HG02840 (cell line): ENCODE measurements around the gene ICA1.
"Not testable (repeated sequence)": the region's sequence is repeated elsewhere in the genome, so short reads cannot be mapped to it uniquely, and the experiment has no call there.

Source experiments
- ATAC-seq: cut with Tn5 transposase; IDR thresholded peaks from one replicate; pipeline ENCODE4 v1.9.1; 2021; ENCODE audit warnings: mild to moderate bottlenecking, moderate library complexity, moderate number of reproducible peaks; ENCODE audit not compliant: unreplicated experiment, low FRiP score

The ICA1 gene

DNA sequence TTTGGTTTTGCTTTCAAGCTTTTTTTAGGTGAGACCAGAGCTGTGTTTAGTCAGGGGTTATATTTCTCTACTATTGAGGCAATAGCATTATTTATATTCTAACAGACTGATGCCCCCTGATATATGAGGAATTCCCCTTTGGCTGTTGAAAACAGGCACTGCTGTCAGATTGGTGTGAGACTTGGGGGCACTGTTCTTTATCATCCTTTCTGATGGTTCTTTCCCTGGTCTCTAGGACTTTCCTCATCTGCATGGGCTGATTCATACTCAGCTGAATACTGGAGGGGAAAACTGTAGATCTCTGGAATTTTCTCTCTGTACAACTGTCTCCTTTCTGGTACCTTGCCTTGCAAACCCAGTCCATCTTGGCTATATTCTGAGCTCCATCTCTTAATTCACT is 10.0 kb upstream of the ICA1 start:
- ATAC-seq: no peak

DNA sequence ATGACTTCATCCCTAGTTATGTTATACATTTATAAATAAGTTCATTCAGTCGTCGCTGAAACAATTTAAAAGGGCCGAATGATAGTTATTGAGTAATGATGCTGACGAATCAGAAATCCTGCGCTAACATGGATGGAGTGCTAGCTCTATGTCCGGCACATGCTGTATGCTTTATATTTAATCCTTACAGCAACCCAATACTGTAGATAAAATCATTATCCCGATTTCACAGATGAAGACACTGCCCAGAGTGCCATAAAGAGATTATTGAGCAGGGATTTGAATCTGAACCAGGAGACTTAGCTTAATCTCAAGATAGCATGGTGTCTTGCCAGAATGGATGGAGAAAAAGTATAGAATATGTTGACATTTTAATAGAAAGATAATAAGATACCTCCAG is 1.1 kb upstream of the ICA1 start:
- no peak for ATAC-seq

DNA sequence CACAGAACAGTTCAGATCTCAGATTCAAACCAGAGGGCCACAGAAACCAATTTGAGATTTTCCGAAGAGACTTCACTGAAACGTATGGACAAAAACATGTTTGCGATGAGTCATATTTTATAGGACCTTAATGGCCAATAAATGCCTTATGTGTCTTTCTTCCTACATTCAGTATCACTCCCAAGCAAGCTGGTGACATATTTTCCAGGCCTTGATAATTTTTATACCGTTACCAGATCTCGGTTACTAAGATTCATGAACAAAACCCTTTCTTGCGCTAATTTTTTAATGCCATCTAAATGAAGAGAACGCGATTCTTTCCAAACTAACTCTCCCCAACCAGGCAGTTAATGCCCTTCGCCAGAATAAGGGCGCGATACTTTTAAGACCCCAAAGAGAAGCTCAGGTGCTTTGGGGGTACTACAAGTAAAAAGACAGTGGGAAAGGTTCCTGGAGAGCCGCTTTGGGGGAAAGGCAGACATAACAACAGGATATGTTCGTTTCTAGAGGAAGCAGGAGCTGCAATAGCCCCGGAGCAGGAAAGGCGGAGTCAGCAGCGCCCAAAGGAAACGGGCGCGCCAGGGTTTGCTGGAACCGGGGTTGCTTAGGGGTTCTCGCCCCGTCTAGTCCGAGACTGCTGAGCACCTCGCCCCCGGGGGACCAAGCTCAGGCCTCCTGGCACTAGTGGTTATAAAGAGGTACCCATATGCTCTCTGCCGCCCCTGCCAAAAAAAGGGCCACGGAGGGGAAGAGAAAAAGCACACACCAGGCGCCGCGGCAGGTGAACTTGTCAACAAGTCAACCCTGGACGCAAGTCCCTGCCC is 884 bp downstream of the ICA1 start:
- ATAC-seq: no peak

DNA sequence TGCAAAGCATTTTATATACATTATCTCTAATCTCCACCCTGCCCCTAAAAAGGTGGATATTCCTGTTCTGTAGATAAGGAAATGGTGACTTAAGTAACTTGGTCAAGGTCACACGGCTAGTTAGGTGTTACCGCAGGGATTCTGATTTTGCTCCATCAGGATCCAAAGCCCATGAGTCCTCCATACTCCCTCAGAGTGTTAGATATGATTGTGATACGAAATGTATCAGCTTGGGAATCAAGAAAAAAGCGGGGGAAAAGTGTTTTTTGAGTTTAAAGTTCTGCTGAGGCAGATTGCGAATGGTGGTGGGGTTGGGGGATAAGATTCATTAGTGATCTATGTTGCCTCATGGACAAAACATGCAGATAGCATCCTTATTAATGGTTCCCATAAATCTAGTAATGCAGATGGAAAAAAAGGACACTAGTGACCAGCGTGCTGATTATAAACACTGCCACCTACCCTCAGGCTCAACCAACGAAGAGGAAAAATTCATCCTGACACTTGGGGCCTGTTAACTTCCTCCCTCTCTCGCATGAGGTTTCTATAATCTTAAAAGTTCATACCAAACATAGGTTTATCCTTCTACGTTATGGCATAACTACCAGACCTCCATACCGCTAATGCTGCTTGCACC is 2.3 kb downstream of the ICA1 start:
- ATAC-seq: no peak

DNA sequence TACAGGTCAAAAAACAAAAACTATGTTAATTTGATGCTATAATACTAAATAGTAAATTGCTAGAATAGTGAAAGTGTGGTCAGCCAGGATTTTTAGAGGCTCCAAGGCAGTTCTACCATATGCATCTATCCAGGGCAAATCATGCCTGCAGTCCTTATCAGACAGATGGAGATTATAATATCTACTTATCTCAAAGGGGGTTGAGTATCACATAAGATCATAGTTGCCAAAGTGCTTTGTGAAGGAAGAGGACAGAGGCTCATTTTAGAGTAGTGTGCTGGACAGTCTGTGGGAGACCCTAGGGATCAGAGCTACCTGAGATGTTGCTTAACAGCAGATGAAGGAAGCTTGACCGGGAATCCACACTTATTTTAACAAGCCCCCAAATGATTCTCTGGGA is 3.2 kb downstream of the ICA1 start:
- no peak for ATAC-seq

DNA sequence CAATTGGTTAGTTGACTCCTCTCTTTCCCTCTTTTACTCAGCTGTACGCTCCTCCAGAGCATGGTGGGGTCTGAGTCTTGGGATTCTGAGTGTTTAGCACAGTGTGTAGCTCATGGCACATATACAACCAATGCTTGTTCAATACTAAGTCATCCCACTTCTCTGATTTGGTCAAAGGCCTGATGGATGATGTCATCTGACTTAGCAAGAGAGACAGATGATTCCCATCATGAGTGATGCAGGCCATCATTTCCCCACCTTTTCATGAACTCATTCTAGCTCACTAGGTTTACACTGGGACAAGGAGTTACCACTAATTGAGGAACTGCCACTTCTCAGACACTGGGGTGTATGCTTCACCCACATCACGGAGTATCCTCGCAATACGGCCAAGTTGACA is 3.8 kb downstream of the ICA1 start:
- ATAC-seq: no peak

DNA sequence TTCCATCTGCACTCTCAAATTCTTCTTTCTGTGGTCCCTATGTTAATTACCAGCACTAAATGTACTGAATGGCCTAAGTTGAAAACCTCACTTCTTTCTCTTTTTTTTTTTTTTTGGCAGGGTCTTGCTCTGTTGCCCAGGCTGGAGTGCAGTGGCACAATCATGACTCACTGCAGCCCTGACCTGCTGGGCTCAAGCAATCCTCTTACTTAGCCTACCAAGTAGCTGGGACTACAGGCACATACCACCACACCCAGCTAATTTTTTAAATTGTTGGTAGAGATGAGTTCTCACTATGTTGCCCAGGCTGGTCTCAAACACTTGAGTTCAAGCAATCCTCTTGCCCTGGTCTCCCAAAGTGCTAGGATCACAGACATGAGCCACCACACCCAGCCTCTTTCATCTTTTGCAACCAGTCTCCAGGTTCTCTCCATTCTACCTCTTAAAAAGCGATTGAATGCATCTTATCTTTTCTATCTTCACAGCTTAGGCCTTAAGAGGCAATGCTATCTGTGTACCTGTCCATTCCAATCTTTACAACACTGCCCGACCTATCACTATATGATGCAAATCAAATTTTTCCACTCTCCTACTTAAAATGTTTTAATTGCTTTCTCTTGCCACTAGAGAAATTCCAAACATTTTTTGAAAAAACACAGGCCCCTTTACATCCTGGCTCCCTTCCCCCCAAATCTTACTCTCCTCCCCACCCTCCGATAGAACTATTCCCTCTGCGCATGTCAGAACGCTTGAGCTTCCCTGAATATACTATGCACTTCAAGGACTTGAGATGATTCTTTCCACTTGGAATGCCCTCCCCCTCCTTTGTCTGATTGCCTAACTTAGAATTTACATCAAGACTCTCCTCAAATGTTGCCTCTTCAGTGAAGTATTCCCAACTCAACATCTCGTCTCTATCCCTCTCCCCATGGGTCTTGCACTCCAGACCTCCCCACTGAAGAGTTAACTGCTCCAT is 6.0 kb downstream of the ICA1 start:
- ATAC-seq: no peak

DNA sequence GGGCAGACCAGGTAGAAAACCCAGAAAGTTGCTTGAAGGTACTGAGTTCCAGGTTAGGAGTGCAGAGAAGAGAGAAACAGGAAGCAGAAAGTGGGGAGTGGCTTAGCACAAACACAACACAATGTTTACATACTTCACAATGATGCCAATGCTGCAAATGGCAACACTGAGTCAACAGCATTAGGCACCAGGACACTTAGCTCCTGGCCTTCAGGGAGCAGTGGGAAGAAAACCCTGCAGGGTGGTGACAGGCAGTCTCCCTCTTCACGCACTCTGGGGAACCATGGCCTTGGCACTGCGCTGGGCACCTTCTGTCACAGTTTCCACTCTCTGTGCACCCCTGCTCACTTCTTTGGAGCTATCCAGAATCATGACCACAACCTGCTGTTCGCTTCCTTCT is 7.3 kb downstream of the ICA1 start:
- no peak for ATAC-seq

DNA sequence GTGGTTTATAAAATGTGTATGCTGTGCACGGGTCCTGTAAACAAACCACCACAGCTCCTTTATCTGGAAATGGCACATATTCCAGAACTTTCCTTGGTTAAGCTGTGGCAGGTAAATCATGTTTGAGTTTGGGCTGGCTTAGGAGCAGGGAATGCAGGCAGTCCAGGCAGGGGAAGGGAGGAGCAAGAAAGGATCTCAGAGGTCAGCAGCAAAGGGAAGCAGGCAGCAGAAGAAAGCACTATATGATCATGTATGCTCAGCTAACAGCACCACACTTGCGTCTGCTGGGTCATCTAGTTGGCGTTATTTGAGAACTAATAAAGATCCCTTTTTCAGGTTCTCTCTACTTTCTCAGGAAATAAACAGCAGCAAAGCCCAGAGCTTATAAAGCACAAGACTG is 7.8 kb downstream of the ICA1 start:
- ATAC-seq: no peak

DNA sequence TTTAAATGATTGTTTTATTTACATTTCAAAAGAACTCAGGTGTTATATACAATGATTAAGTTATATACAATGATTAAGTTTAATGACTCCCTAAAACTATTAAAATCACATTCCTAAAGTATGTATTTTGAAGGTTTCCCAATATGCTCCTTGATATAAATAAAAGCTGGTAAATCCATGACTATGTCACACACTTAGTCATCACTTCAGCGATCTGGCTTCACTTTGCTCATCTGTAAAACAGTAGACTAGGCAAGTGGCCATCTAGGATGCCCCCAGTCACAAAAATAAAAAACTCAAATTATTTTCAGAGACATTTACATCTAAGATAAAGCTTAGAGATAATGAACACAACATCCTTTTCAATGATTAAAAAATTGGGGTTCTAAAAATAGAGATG is 10.8 kb downstream of the ICA1 start:
- no peak for ATAC-seq

DNA sequence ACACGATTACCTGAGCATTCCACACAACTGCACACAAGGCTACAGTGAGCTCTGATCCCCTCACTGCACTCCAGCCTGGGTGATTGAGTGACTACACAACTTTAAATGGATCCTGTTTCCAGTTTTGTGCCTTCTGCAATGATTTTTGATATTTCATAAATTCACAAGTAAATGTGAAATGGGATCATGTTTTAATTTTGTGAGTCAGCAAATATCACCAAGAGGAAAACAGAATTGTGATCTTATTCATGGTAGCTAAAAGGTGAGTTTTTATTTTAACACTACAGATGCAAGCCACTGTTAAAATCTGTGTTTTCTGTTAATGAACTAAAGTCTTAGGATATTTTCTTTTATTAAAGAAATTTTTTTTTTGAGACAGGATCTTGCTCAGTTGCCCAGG is 11.4 kb downstream of the ICA1 start:
- ATAC-seq: no peak

DNA sequence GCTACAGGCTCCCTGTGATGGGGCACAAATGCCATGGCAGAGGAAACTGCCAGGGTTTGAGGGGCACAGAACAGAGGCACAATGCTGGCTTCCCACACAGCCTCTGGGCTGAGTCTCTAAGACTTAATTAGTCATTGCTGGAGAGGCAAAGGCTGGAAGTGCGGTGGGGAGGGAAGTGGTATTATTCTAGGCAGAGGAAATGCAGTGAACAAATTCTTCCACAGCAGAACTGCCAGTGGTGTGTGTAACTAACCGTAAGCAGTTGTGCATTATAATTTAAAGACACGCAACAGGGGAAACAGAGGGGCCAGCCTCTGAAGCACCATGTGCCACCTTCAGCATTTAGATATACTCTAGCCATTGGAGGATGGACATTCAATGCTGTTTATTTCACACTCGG is 12.8 kb downstream of the ICA1 start:
- ATAC-seq: no peak

DNA sequence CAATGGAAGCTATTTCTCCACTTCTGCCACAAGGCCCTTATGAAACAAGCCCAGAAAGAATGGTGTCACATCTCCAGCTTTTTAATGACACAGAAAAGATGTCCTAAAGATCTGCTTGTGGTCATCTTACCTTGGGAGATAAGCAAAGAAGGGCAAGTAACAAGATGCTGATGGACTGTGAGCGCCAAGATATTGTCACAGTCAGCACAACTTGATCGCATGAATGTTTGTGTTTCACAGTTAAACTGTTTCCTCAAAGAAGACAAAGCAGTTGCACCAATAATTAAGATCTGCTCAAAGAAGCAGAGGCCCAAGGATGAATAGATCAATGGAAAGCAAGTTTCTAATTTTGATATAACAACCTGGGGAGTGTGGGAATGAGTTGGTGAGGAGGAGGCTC is 15.9 kb downstream of the ICA1 start:
- ATAC-seq: no peak

DNA sequence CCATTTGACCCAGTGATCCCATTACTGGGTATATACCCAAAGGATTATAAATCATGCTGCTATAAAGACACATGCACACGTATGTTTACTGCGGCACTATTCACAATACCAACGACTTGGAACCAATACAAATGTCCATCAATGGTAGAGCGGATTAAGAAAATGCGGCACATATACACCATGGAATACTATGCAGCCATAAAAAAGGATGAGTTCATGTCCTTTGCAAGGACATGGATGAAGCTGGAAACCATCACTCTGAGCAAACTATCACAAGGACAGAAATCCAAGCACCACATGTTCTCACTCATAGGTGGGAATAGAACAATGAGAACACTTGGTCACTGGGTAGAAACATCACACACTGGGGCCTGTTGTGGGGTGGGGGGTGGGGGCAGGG is 16.9 kb downstream of the ICA1 start:
- not testable (repeated sequence) for ATAC-seq

DNA sequence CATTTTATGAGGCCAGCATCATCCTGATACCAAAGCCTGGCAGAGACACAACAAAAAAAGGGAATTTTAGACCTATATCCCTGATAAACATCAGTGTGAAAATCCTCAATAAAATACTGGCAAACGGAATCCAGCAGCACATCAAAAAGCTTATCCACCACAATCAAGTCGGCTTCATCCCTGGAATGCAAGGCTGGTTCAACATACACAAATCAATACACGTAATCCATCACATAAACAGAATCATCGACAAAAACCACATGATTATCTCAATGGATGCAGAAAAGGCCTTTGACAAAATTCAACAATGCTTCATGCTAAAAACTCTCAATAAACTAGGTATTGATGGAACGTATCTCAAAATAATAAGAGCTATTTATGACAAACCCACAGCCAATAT is 18.9 kb downstream of the ICA1 start:
- ATAC-seq: not testable (repeated sequence)

DNA sequence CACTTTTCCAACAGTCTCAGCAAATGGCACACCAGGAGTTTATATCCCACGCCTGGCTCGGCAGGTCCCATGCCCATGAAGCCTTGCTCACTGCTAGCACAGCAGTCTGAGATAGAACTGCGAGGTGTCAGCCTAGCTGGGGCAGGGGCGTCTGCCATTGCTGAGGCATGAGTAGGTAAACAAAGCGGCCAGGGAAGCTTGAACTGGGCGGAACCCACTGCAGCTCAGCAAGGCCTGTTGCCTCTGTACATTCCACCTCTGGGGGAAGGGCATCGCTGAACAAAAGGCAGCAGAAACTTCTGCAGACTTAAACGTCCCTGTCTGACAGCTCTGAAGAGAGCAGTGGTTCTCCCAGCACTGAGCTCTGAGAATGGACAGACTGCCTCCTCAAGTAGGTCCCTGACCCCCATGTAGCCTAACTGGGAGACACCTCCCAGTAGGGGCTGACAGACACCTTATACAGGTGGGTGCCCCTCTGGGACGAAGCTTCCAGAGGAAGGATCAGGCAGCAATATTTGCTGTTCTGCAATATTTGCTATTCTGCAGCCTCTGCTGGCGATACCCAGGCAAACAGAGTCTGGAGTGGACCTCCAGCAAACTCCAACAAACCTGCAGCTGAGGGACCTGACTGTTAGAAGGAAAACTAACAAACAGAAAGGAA is 22.1 kb downstream of the ICA1 start:
- not testable (repeated sequence) for ATAC-seq

DNA sequence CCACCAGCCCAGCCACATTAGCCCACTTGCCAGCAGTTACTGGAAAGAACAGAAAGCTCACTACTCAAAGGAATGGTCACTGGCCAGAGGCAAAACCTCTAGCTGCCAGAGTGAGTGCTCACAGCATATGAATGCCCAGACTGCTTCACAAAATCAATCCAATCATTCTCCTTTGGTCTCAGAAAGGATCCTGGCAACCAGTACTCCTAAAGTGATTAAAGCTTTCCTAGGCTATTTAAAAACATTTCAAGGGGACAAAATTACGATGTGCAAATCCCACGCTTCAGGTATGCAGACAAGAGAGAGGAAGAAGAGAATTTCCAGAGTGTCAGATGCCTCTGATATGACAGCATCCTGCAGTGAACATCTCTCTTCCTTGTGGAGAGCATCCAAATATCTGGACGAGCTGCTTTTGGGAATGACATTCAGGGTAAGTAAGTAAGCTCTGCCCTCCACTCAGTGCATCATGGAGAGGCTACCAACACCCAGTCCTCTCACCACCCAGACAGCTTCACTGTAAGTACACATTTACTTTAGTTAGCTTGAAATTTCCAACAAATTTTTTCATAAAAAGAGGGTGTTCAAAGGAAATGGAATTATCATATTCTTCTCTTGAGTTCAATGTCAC is 25.1 kb downstream of the ICA1 start:
- no peak for ATAC-seq

DNA sequence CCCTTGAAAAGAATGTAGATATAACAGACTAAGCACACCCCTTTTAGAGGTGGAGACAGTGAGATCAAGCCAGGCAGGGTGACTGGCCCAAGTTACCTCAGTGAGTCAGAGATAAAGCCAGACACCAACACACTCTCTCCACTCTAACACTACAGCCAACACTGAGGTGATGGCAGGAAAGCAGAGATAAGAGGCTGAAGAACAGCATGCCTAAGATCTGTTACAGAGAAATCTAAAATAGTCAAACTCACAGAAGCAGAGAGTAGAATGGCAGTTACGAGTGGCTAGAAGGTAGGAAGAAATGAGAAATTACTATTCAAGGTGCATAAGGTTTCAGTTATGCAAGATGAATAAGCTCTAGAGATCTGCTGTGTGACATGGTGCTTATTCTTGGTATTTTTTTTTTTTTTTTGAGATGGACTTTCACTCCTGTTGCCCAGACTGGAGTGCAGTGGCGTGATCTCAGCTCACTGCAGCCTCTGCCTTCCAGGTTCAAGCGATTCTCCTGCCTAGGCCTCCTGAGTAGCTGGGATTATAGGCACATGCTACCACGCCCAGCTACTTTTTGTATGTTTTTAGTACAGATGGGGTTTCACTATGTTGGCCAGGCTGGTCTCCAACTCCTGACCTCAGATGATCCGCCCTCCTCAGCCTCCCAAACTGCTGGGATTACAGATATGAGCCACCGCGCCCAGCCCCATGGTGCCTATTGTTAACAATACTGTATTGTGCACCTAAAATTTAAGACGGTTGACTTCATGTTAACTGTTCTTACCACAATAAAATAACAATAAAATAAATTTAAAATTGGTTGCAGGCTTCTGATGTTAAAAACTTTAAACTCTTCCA is 28.7 kb downstream of the ICA1 start:
- no peak for ATAC-seq

DNA sequence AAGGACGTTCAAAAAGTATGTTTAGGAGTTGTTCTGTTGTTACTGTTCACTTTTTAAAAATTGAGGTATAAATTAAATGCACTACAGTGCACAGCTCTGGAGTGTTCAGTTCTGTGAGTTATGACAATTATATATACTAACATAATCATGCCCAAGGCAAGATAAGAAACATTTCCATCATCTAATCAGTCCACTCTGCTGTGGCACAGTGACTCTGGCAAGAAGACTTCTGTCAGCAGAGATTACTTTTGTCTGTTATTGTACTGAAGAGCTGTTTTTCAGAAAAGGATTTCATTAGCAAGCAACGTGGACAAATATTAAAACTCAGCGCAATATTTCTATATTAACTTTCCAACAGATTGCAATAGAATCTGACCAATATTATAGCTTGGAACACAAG is 32.0 kb downstream of the ICA1 start:
- ATAC-seq: no peak
